A549 (cell line): ENCODE data around the gene CCDC34. TPM values are rescaled to one million over a fixed set of nuclear protein-coding genes. Genes with fewer than 3 reads are reported as not detected.

Experiments used
- ATAC-seq, 2 experiments: fragments of 200-7000 bp in 1 of 2; fragments of >200 bp in 1 of 2; cut with Nextera tagmentation in 1 of 2; cut with Tn5 transposase in 1 of 2; 3 replicates each; pipeline versions ENCODE4 v1.8.0 to v1.9.1; 2018 to 2020; ENCODE audit warnings: mild to moderate bottlenecking in 1 of 2, moderate library complexity in 1 of 2
- CTCF ChIA-PET: fragments of 300-600 bp; sonication (Branson Sonifier 250); formaldehyde crosslinking; extraction: SDS; loops from one replicate; lab custom pipeline; 2021; ENCODE audit warnings: antibody characterized with exemption, inconsistent platforms; lab: Yijun Ruan, JAX
- POLR2A ChIA-PET: fragments of 350-600 bp; formaldehyde crosslinking; extraction: SDS; loops from one replicate; lab custom pipeline; 2021; ENCODE audit warnings: antibody characterized with exemption, inconsistent platforms; lab: Yijun Ruan, JAX
- DNase-seq, 2 experiments: peaks; one replicate each; pipeline versions ENCODE4 v3.0.0 to v3.0.0-alpha.2; 2011 to 2016; ENCODE audit warnings: low read depth in 1 of 2, low spot score in 1 of 2
- FAIRE-seq: peaks from 2 replicates; lab custom pipeline; 2011; peaks lifted over from hg19 to GRCh38; lab: Jason Lieb, UNC
- H3K27ac ChIP-seq, 2 experiments: fragments of >200 bp; sonication (Bioruptor Twin); formaldehyde crosslinking; 3 replicates each; pipeline ENCODE4 v1.5.1; 2016 to 2017
- H3K4me1 ChIP-seq: fragments of >200 bp; sonication (Bioruptor Twin); formaldehyde crosslinking; 3 replicates; pipeline ENCODE4 v1.6.1; 2016
- H3K4me2 ChIP-seq: fragments of >200 bp; sonication (Bioruptor Twin); formaldehyde crosslinking; 3 replicates; pipeline ENCODE4 v1.6.1; 2016
- H3K4me3 ChIP-seq: fragments of >200 bp; sonication (Bioruptor Twin); formaldehyde crosslinking; 3 replicates; pipeline ENCODE4 v1.5.1; 2016
- H3K9me3 ChIP-seq: fragments of >200 bp; sonication (Bioruptor Twin); formaldehyde crosslinking; 3 replicates; pipeline ENCODE4 v1.6.1; 2016
- ATOH8 ChIP-seq: fragments of 250-450 bp; sonication (Bioruptor Pico); IDR thresholded peaks from 2 replicates; pipeline ENCODE4 v1.5.0; 2020; ENCODE audit warnings: low read depth, mild to moderate bottlenecking, moderate library complexity
- BCL3 ChIP-seq: fragments of >200 bp; sonication (Bioruptor Twin); formaldehyde crosslinking; IDR thresholded peaks from 3 replicates; pipeline ENCODE4 v1.6.1; 2016
- CEBPB ChIP-seq, 2 experiments: fragments of >200 bp in 1 of 2; sonication (Bioruptor Twin) in 1 of 2; formaldehyde crosslinking in 1 of 2; IDR thresholded peaks; 2 replicates each; pipeline ENCODE4 v1.6.1; 2012 to 2016
- CTCF ChIP-seq: fragments of >200 bp; sonication (Bioruptor Twin); formaldehyde crosslinking; IDR thresholded peaks from 3 replicates; pipeline ENCODE4 v1.5.1; 2016
- ELK1 ChIP-seq: fragments of 150-350 bp; IDR thresholded peaks from 2 replicates; pipeline ENCODE4 v1.6.1; 2014; ENCODE audit warnings: low read depth, mild to moderate bottlenecking, low read length
- EP300 ChIP-seq, 2 experiments: fragments of >200 bp; sonication (Bioruptor Twin); formaldehyde crosslinking; IDR thresholded peaks; 2 replicates in 1 of 2; 3 replicates in 1 of 2; pipeline ENCODE4 v1.6.1; 2016 to 2017
- FOXS1 ChIP-seq: fragments of 250-450 bp; sonication (Bioruptor Pico); IDR thresholded peaks from 2 replicates; pipeline ENCODE4 v1.5.0; 2020; ENCODE audit warnings: mild to moderate bottlenecking, moderate library complexity
- HDAC2 ChIP-seq: fragments of 200-600 bp; sonication (generic); IDR thresholded peaks from 2 replicates; pipeline ENCODE4 v1.6.1; 2016
- HES2 ChIP-seq: fragments of >200 bp; sonication (Bioruptor Twin); formaldehyde crosslinking; IDR thresholded peaks from 2 replicates; pipeline ENCODE4 v1.6.1; 2016
- JUNB ChIP-seq: fragments of >200 bp; sonication (Bioruptor Twin); formaldehyde crosslinking; IDR thresholded peaks from 2 replicates; pipeline ENCODE4 v1.6.1; 2016
- MAFK ChIP-seq: fragments of 450-650 bp; IDR thresholded peaks from 2 replicates; pipeline ENCODE4 v1.6.1; 2014; ENCODE audit not compliant: partially characterized antibody
- MYC ChIP-seq: IDR thresholded peaks from 2 replicates; pipeline ENCODE4 v1.6.1; 2012; ENCODE audit warnings: mild to moderate bottlenecking, inconsistent platforms, low read length, improper control_type of control experiment, borderline replicate concordance
- NFE2L2 ChIP-seq: fragments of 150-350 bp; conservative IDR thresholded peaks from 2 replicates; pipeline ENCODE4 v1.6.1; 2014; ENCODE audit warnings: low read length
- NR3C1 ChIP-seq: fragments of >200 bp; sonication (Bioruptor Twin); formaldehyde crosslinking; IDR thresholded peaks from 3 replicates; pipeline ENCODE4 v1.6.1; 2017
- PBX3 ChIP-seq: IDR thresholded peaks from 2 replicates; pipeline ENCODE4 v1.6.1; 2012
- PHF8 ChIP-seq: fragments of 200-600 bp; sonication (generic); IDR thresholded peaks from 2 replicates; pipeline ENCODE4 v1.6.1; 2016; ENCODE audit warnings: low read depth, mild to moderate bottlenecking, antibody characterized with exemption, moderate library complexity, borderline replicate concordance
- POLR2AphosphoS2 ChIP-seq: conservative IDR thresholded peaks from 2 replicates; pipeline ENCODE4 v1.6.1; 2012; ENCODE audit warnings: low read length, improper control_type of control experiment, inconsistent platforms
- RCOR1 ChIP-seq: fragments of 150-350 bp; IDR thresholded peaks from 2 replicates; pipeline ENCODE4 v1.6.1; 2014; ENCODE audit warnings: antibody characterized with exemption, low read length, low read depth
- RNF2 ChIP-seq: fragments of 200-600 bp; sonication (generic); IDR thresholded peaks from 2 replicates; pipeline ENCODE4 v1.6.1; 2016; ENCODE audit warnings: low read depth, mild to moderate bottlenecking, antibody characterized with exemption, moderate library complexity, borderline replicate concordance
- SMC3 ChIP-seq: fragments of >200 bp; sonication (Bioruptor Twin); formaldehyde crosslinking; IDR thresholded peaks from 3 replicates; pipeline ENCODE4 v1.6.1; 2018; ENCODE audit warnings: inconsistent platforms
- SREBF2 ChIP-seq: fragments of 450-650 bp; IDR thresholded peaks from 2 replicates; pipeline ENCODE4 v1.6.1; 2014; ENCODE audit warnings: mild to moderate bottlenecking, moderate library complexity
- TP53 ChIP-seq: fragments of 250-450 bp; sonication (Bioruptor Pico); IDR thresholded peaks from 2 replicates; pipeline ENCODE4 v1.5.0; 2021; ENCODE audit warnings: mild to moderate bottlenecking, moderate library complexity
- ZC3H11A ChIP-seq: fragments of 450-650 bp; IDR thresholded peaks from 2 replicates; pipeline ENCODE4 v1.6.1; 2014; ENCODE audit warnings: antibody characterized with exemption, mild to moderate bottlenecking
- ZNF302 ChIP-seq: fragments of 250-450 bp; sonication (Bioruptor Pico); IDR thresholded peaks from 2 replicates; pipeline ENCODE4 v1.9.0; 2021; ENCODE audit warnings: inconsistent platforms, mild to moderate bottlenecking, moderate library complexity
- ZSCAN20 ChIP-seq: fragments of 250-450 bp; sonication (Bioruptor Pico); IDR thresholded peaks from 2 replicates; pipeline ENCODE4 v1.8.0; 2022; ENCODE audit warnings: mild to moderate bottlenecking, moderate library complexity
- WGBS: methylation state at CpG from one replicate; pipeline ENCODE4 v1.1.6; 2017; ENCODE audit errors: missing lambda C conversion rate; 5-methylcytosine and 5-hydroxymethylcytosine counted together
- polyA plus RNA-seq, 4 experiments: library from polyadenylated mRNA; depleted of rRNA in 3 of 4; stranded (reverse); fragments of >200 nt; fragmentation: RNase III in 1 of 4; extraction: RNeasy Plus Mini Kit Qiagen cat#74134 plus additional on column Dnase treatment in 1 of 4; gene quantifications; 2 replicates in 3 of 4; 3 replicates in 1 of 4; pipeline ENCODE4 v1.2.3, GENCODE V29; 2011 to 2017

CCDC34 gene
- polyA plus RNA-seq, 2 of the 4 experiments (the other 2 are of a cell fraction): 32.0 to 35.9 TPM

GRCh38 chr11:27358296-27358695 lies 4.7 kb downstream of the CCDC34 start:
- no peak overlapping the region for H3K4me3 ChIP-seq
- H3K27ac ChIP-seq: peak overlapping the region in 1 of 2 experiments; percentile 20; a peak in 1 of 6 replicates
- H3K4me1 ChIP-seq: peaks cover 56% of the 10 kb centered on the region
- ChIA-PET CTCF (interaction anchor here (1.1 to 2.2 kb wide), 2 partner anchors 61 to 128 kb away, joined by 3 to 9 read pairs; no protein-coding TSS in a partner anchor), POLR2A (no interaction called here)
- FAIRE-seq (no peak), ATAC-seq (no peak)
- WGBS: 97% methylated on average over 1 of the region's 1 CpG
- no peaks in the 10 kb centered on the region for H3K9me3 ChIP-seq
- TF ChIP-seq MYC (no peak), MAFK (no peak), SMC3 (no peak), JUNB (no peak), EP300 (IDR thresholded peaks at IDR 0.05) (no peak), FOXS1 (CRISPR knock-in tag) (no peak), ELK1 (no peak), ZC3H11A (no peak), SREBF2 (no peak), NR3C1 (no peak), ZSCAN20 (CRISPR knock-in tag) (no peak), PHF8 (no peak), BCL3 (no peak), PBX3 (no peak), NFE2L2 (no peak), RCOR1 (no peak)
- TF ChIP-seq, all 56 proteins: peak for 0
- H3K4me2 ChIP-seq: peak overlapping the region; percentile 10; the same call in 1 of the 3 replicates
- no peak for DNase-seq

- ChIA-PET CTCF (interaction anchor here (0.9 kb wide), 1 partner anchor 129 kb away, joined by 3 read pairs; no protein-coding TSS in a partner anchor), POLR2A (no interaction called here)
Measured at GRCh38 chr11:27357250-27357649, 5.8 kb downstream of the CCDC34 start.

GRCh38 chr11:27356624-27357222 lies 6.3 kb downstream of the CCDC34 start:
- H3K4me1 ChIP-seq: peaks cover 59% of the 10 kb centered on the region
- POLR2A ChIA-PET: no interaction called here
- no peaks in the 10 kb centered on the region for H3K9me3 ChIP-seq
- 69% methylated on average over 5 of the region's 5 CpGs for whole genome bisulfite sequencing
- CTCF ChIA-PET: interaction anchor here (0.9 kb wide), 1 partner anchor 130 kb away, joined by 3 read pairs; no protein-coding TSS in a partner anchor
- no peak overlapping the region for H3K4me3 ChIP-seq
- ATAC-seq (no peak), FAIRE-seq (peak; percentile 7), DNase-seq (no peak)
- H3K4me2 ChIP-seq: no peak overlapping the region
- H3K27ac ChIP-seq: peak overlapping the region in 1 of 2 experiments; percentile 48; a peak in 1 of 6 replicates
- TF ChIP-seq CTCF (no peak), ZNF302 (CRISPR knock-in tag) (no peak), POLR2AphosphoS2 (no peak), ZC3H11A (no peak), HES2 (no peak), ZSCAN20 (CRISPR knock-in tag) (no peak), HDAC2 (no peak), CEBPB (IDR thresholded peaks at IDR 0.05) (no peak), TP53 (CRISPR knock-in tag) (no peak), BCL3 (no peak)

More at GRCh38 chr11:27357250-27357649, 5.8 kb downstream of the CCDC34 start:
- Histone ChIP-seq H3K27ac (no peak overlapping the region), H3K4me1 (peaks cover 63% of the 10 kb centered on the region), H3K9me3 (no peaks in the 10 kb centered on the region), H3K4me2 (no peak overlapping the region), H3K4me3 (no peak overlapping the region)
- ATAC-seq: no peak
- no peak for FAIRE-seq
- no peak for DNase-seq
- WGBS: 82% methylated on average over 4 of the region's 4 CpGs
- TF ChIP-seq POLR2AphosphoS2 (no peak), ATOH8 (CRISPR knock-in tag) (no peak), RNF2 (no peak)
